ENCODE measurements around the gene TMPRSS7.
A peak's percentile ranks its signal among the peaks of the same experiment; 100 is the strongest.
"Not testable (repeated sequence)": the region's sequence is repeated elsewhere in the genome, so short reads cannot be mapped to it uniquely, and the experiment has no call there.

The TMPRSS7 gene

DNA sequence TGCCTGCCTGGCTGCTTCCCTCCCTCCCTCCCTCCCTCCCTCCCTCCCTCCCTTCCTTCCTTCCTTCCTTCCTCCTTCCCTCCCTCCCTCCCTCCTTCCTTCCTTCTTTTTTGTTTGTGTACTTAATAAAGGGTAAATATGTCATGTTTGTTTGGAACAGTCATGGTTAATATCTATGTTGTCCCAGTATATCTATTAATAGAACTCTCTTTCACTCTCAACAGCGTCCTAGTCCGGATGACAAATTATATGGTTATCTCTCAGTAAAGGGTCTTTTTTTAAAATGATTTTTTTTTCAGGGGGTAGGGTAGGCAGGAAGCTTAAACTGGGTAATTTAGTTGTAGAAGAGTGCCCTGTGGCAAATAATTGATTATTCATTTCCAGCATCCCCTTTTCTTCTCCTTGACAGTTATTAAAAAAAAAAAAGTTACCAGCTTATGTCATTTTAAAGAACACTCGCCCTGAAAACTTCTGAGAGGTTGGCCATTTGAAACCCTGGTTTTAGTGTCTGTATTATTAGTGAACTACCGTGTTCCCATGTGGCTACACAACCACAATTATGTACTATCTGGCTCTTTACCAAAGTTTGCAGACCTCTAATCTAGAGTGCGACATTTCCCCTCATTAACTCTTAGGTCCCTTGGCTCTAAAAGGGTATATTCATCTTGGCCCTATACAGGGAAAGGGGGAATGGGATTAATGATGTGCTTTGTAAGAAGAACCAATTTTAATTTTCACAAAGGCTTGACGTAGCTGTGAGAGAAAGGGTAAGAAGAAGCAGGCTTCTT is 22.1 kb upstream of the TMPRSS7 start:
- FAIRE-seq: no peak

DNA sequence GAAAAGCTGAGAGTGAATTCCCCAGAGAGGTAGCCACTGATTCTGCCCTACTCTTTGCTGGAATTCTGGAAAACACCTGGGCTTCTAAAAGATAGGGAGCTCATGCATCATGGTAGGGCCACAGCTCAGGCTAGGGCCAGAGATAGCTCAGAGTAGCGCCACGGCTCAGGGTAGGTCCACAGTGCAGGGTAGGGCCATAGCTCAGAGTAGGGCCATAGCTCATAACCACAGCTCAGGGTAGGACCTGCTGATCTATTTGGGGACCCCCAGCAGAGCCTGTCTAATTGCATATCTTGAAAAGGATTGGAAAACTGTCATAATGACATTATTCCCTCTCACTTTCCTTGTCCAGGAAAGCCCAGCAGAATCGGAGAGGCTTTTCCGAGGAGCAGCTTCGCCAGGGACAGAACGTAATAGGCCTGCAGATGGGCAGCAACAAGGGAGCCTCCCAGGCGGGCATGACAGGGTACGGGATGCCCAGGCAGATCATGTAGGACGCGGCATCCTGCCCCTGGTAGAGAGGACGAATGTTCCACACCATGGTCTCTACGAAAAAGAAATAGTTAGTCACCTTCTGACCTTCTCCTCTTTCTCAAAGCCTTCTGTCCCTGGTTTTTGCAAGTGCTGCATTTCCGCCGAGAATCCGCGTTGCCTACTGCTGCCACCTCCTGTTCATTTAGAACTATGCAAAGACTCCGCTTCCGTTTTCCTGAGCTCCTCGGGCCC is 21.3 kb upstream of the TMPRSS7 start:
- peak; percentile 70 for FAIRE-seq

DNA sequence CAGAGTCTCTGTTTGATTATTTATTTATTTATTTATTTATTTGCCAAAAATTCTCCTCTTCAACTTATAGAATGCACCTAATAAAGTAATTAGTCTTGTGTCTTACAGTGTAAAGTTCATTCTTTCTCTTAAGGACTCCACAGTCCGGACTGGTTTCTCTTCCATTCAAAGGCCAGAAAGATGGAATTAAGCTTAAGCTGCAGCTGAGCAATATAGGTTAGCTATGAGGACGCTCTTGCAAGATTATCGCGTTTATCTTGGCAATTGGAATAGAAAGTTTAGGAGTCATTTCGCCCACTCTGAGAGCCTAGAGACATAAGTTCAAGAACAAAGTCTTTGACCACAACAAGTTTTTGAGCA is 20.8 kb upstream of the TMPRSS7 start:
- no peak for FAIRE-seq

DNA sequence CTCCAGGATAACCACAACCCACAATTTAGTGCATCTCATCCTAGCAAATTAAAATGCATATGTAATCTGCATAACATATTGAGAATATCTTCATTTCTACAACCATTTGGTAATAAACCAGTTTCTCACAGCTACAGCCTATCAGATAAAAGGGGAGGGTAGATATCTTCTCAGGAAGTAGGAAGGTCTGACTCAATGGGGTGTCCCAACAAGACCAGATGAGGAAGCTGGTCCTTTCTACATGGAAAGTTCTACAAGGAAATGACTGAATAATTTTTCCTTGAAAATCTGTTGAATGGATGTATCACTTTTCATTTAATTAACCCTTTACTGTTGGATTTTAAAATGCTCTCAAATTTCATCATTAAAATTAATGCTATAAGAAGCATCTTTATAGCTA is 17.4 kb upstream of the TMPRSS7 start:
- no peak for FAIRE-seq

DNA sequence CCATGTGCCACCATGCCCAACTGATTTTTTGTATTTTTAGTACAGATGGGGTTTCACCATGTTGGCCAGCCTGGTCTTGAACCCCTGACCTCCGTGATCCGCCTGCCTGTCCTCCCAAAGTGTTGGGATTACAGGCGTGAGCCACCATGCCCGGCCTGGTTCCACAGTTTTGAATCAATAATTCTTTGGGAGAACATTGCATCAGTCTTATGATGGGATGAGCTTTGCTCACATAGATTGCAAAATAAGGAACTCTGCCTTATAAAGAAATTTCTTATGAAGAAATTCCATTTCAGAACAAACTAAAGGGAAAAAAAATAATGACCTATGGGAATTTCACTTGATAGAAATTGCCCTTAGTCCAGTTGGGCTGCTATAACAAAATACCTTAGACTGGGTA is 15.8 kb upstream of the TMPRSS7 start:
- no peak for FAIRE-seq

DNA sequence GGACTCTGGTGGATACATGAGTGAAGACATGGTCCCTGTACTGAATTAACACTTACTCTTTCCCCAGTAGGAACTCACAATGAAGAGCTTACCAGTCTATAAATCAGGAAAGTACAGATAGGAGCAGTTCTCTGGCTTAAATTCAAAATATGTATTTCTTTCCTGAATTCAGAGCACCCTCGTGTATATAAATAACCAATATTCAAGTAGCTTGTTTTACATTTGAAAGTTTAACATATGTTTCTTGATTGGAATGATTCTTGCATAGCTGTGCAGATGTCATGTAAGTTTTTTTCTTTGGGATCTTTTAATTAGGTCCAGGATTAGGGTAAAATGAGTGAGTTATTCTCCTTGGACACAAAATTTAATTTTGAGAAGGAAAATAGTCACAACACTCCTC is 14.8 kb upstream of the TMPRSS7 start:
- no peak for FAIRE-seq

GRCh38 chr3:112020674-112021085 is 13.9 kb upstream of the TMPRSS7 start:
- FAIRE-seq: no peak

DNA sequence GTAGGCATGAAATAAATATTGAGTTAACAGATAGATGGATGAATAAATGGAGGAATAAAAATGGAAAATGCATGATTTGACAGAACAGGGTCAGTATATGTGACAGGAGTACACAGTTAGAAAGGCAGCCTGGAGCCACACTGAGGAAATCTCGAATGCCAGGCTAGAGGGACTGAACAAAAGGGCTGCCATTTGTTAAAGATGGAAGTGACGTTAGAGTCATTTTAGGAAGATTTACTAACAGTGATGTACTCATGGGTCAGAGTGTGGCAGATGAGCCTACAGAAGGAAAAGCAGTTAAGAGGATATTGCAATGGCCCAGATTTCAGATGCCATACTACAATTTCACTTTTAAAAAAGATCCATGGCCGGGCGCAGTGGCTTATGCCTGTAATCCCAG is 7.4 kb upstream of the TMPRSS7 start:
- no peak for FAIRE-seq

- no peak for FAIRE-seq
Measured at GRCh38 chr3:112027826-112028225, 6.7 kb upstream of the TMPRSS7 start.

- no peak for FAIRE-seq
Measured at GRCh38 chr3:112030901-112031300, 3.6 kb upstream of the TMPRSS7 start.

DNA sequence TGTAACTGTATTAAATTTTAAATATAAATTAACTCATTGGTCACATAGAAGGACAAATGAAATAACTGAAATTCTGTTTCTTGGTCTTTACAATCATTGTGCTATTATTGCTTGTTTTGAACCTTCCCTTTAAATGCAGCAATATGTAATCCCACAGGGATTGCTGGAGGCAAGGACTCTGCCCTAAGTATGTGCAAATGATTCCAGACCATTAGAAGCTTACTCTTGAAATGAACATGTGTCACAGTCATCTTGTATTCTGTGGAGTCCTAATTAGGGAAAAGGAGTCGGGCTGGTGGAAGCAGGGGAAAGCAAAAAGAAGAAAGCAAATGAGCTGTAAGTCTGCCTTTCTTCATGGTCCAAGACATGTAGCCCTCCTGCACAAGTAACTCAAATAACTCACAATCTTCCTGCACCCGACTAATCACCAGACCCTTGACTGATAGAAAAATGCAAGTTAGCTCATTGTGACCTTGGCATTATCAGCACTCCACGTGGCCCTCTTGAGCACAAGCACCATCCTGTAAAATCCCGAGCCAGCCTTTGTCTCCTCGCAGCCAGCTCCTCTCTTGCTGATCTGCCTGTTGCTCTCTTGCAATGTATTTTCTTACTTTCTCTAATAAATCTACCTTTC is 2.3 kb upstream of the TMPRSS7 start:
- FAIRE-seq: no peak

DNA sequence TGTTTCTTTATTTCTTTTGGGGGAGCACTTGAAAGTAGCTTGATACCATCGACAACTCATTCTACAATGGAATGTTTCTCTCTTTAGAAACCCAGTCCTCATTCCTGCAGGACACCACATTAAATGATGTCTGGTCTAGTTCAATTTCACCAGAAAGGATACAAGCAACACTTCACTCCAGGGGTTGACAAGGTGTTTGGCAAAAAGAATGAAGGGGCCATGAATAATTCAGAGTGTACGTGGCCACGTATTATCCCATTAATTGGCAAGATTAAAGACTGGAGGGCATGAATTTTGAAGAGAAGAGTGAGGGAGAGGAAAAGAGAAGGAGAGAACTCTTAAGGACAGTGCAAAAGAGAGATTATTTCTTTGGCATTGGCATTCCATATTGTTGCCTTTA is 705 bp downstream of the TMPRSS7 start:
- no peak for FAIRE-seq

DNA sequence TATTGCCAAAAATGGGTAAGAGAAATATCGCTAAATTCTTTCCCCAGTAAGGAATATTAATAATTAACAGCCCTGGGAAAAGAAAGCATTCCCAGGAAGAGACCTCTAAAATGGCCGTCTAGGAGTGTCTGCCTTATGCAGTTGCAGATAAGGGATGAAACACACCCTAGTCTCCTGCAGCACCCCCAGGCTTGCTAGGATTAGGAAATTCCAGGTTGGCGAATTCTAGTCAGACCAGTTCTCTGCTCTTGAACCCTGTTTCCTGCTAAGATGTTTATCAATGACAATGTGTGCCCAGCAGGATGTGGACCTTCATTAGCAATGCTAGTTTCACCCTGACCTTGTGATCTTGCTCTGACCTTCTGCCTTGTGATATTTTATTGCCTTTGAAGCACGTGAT is 2.7 kb downstream of the TMPRSS7 start:
- FAIRE-seq: not testable (repeated sequence)

DNA sequence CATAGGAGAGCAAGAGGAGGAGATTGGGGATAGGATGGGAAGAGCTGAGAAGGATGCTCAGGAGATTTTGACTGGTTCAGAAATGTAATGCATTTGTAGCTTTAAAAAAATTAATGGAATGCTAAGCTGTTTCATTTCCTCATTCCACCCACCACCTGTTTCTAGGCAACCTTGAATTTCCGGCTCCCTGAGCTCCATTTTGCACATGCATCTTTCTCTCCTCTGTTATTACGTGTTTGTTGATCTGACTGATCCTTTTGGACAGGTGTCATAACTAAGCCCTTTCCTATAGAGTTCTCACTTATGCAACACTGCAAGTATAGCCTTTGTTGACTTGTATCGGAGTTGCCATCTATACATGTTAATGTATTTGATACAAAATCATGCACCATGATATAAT is 4.3 kb downstream of the TMPRSS7 start:
- FAIRE-seq: no peak

DNA sequence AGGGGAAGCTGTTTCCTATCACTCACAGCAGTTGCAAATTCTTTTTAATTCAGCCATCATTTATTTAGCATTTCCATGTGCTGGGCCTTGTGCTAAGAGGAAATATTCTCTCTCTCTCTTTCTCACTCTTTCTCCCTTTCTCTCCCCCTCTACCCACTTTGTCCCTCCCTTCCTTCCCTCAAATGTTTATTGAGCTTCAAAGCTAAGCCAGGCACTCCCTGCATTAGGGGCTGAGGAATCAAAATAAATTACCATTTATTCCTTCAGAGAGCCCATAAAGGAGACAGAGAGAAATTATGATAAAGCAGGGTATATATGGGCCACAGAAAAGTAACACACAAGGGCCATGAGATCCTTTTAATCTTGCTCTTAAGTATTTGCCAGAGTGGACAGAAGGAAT is 6.8 kb downstream of the TMPRSS7 start:
- FAIRE-seq: no peak

GRCh38 chr3:112042842-112043280 is 8.3 kb downstream of the TMPRSS7 start:
- FAIRE-seq: no peak

DNA sequence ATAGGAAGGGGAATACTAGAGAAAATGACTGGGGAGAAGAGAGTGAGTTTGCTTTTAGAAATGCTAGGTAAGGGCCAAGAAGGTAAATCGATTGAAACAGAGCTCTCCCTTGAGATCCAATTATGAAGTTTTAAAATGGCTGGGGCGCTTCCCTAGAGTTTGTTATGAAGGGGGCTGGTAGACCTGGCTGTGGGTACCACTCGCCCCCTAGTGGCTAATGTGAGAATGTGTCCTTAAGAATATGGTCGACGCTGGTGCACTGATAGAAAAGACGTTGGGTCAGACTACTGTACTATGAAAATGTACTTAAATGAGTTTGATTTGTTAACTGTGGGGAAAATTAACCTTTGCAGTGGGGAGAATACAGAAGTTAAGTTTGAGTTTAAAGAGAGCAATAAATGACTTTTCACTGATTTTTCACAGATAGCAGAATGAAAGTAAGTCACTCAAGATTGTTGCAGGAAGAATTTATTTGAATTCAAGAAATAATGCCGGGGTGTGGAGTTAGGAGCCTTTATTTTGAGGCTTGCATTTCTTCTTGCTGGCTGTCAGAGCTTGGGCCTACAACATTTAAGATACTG is 9.2 kb downstream of the TMPRSS7 start:
- FAIRE-seq: peak; percentile 81

- no peak for FAIRE-seq
Measured at GRCh38 chr3:112046599-112046998, 12.1 kb downstream of the TMPRSS7 start.

- FAIRE-seq: no peak
Measured at GRCh38 chr3:112047264-112047663, 12.7 kb downstream of the TMPRSS7 start.

DNA sequence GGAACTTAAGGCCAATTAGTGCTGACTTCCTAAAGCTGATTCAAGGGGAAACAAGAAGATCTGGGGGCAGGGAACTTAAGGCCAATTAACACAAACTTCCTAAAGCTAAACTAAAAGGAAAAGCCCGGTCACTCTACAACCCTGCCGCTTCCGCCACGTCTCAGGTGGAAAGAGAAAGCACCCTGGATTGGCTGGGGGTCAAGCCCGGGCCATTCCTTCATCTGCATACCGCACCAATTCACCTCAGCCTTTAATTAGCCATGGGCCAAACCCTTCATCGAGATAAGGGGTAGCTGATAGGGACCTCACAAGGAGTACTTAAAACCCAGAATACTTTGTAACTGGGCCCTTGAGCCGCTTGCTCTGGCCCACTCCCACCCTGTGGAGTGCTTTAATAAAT is 14.4 kb downstream of the TMPRSS7 start:
- FAIRE-seq: no peak

GRCh38 chr3:112053229-112053628 is 18.7 kb downstream of the TMPRSS7 start:
- no peak for FAIRE-seq

DNA sequence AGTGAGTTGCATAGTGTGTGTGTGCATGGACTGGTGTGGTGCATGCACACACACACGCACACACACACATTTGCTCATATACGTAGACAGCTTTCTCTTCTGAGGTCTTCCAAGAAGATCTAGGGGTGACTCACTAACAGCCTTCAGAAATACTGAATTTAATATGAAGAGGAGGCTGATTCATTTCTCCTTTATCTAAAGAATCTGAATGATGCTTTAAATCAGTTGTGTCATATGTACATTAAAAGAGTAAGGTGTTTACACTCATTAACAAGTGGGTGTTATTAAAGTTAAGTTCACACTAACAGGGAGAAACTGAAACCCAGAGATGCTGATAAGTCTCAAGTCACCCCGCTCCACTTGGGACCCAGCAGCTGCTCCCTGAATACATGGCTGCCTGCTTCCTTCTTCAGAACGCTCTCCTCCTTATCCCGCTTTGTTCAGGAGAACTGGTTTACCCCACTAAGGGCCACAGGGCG is 22.0 kb downstream of the TMPRSS7 start:
- FAIRE-seq: no peak

- no peak for FAIRE-seq
Measured at GRCh38 chr3:112059497-112059896, 25.0 kb downstream of the TMPRSS7 start.

- no peak for FAIRE-seq
Measured at GRCh38 chr3:112061152-112061551, 26.6 kb downstream of the TMPRSS7 start.
